ENCODE measurements around the gene SSTR1.

SSTR1 gene

DNA sequence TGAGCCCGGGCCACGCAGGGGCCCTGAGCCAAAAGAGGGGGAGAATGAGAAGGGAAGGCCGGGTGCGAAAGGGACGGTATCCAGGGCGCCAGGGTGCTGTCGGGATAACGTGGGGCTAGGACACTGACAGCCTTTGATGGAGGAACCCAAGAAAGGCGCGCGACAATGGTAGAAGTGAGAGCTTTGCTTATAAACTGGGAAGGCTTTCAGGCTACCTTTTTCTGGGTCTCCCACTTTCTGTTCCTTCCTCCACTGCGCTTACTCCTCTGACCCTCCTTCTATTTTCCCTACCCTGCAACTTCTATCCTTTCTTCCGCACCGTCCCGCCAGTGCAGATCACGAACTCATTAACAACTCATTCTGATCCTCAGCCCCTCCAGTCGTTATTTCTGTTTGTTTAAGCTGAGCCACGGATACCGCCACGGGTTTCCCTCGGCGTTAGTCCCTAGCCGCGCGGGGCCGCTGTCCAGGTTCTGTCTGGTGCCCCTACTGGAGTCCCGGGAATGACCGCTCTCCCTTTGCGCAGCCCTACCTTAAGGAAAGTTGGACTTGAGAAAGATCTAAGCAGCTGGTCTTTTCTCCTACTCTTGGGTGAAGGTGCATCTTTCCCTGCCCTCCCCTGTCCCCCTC, 3.0 kb downstream of the SSTR1 start:
- TF ChIP-seq, protein P1, sequence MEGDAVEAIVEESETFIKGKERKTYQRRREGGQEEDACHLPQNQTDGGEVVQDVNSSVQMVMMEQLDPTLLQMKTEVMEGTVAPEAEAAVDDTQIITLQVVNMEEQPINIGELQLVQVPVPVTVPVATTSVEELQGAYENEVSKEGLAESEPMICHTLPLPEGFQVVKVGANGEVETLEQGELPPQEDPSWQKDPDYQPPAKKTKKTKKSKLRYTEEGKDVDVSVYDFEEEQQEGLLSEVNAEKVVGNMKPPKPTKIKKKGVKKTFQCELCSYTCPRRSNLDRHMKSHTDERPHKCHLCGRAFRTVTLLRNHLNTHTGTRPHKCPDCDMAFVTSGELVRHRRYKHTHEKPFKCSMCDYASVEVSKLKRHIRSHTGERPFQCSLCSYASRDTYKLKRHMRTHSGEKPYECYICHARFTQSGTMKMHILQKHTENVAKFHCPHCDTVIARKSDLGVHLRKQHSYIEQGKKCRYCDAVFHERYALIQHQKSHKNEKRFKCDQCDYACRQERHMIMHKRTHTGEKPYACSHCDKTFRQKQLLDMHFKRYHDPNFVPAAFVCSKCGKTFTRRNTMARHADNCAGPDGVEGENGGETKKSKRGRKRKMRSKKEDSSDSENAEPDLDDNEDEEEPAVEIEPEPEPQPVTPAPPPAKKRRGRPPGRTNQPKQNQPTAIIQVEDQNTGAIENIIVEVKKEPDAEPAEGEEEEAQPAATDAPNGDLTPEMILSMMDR (IDR thresholded peaks at IDR 0.05; ENCODE audit: insufficient read depth, low read length, poor library complexity, severe bottlenecking), result no peak
- H3K4me3 ChIP-seq (ENCODE audit: insufficient read depth, low read length, poor library complexity, severe bottlenecking), result no peak overlapping the region
- H3K27me3 ChIP-seq (ENCODE audit: low read length), result no peaks in the 10 kb centered on the region
- H3F3A ChIP-seq (ENCODE audit: insufficient read depth), result no peaks in the 10 kb centered on the region
- no peak overlapping the region for H3K27ac ChIP-seq (ENCODE audit: low read depth, low read length)
- no peaks in the 10 kb centered on the region for H3K36me3 ChIP-seq (ENCODE audit: low read length)
- H3K79me2 ChIP-seq (ENCODE audit: insufficient read depth, low read length), result no peaks in the 10 kb centered on the region
- no peak overlapping the region for H3K4me2 ChIP-seq (ENCODE audit: low read depth, low read length, poor library complexity, severe bottlenecking)
- H2AFZ ChIP-seq (ENCODE audit: low read depth, low read length, severe bottlenecking), result no peak overlapping the region
- peaks cover 9% of the 10 kb centered on the region; the same call in 1 of the 2 replicates for H3K9me3 ChIP-seq (ENCODE audit: insufficient read depth, low read length)
- no peaks in the 10 kb centered on the region for H3K9me2 ChIP-seq (replicated peaks; ENCODE audit: insufficient read depth, low read length)
- H4K20me1 ChIP-seq (ENCODE audit: low read depth, low read length), result no peaks in the 10 kb centered on the region
- H3K9ac ChIP-seq (ENCODE audit: low read length), result no peak overlapping the region

DNA sequence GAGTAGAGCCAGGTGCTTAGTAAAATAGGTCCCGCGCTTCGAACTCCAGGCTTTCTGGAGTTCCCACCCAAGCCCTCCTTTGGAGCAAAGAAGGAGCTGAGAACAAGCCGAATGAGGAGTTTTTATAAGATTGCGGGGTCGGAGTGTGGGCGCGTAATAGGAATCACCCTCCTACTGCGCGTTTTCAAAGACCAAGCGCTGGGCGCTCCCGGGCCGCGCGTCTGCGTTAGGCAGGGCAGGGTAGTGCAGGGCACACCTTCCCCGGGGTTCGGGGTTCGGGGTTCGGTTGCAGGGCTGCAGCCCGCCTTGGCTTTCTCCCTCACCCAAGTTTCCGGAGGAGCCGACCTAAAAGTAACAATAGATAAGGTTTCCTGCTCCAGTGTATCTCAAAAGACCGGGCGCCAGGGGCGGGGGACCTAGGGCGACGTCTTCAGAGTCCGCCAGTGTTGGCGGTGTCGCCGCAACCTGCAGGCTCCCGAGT, 3.6 kb downstream of the SSTR1 start:
- no peaks in the 10 kb centered on the region for H3K36me3 ChIP-seq (ENCODE audit: low read length)

DNA sequence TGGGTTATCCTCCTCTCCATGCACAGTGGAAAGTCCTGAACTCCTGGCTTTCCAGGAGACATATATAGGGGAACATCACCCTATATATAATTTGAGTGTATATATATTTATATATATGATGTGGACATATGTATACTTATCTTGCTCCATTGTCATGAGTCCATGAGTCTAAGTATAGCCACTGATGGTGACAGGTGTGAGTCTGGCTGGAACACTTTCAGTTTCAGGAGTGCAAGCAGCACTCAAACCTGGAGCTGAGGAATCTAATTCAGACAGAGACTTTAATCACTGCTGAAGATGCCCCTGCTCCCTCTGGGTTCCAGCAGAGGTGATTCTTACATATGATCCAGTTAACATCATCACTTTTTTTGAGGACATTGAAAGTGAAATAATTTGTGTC, 4.4 kb downstream of the SSTR1 start:
- H2AFZ ChIP-seq (ENCODE audit: low read depth, low read length, severe bottlenecking), result no peak overlapping the region
- H3K9me3 ChIP-seq (ENCODE audit: insufficient read depth, low read length), result peaks cover 6% of the 10 kb centered on the region; the same call in 1 of the 2 replicates
- no peak overlapping the region for H3K27ac ChIP-seq (ENCODE audit: low read depth, low read length)
- no peak overlapping the region for H3K4me3 ChIP-seq (ENCODE audit: insufficient read depth, low read length, poor library complexity, severe bottlenecking)
- no peak overlapping the region for H3K9ac ChIP-seq (ENCODE audit: low read length)
- H3K27me3 ChIP-seq (ENCODE audit: low read length), result no peaks in the 10 kb centered on the region
- H3K79me2 ChIP-seq (ENCODE audit: insufficient read depth, low read length), result no peaks in the 10 kb centered on the region
- H3K4me2 ChIP-seq (ENCODE audit: low read depth, low read length, poor library complexity, severe bottlenecking), result no peak overlapping the region
- TF ChIP-seq, protein P1 (IDR thresholded peaks at IDR 0.05; ENCODE audit: insufficient read depth, low read length, poor library complexity, severe bottlenecking), result no peak
- no peak for TF ChIP-seq EZH2phosphoT487 (conservative IDR thresholded peaks at IDR 0.05; ENCODE audit: low read length)
- H3F3A ChIP-seq (ENCODE audit: insufficient read depth), result no peaks in the 10 kb centered on the region
- H4K20me1 ChIP-seq (ENCODE audit: low read depth, low read length), result no peaks in the 10 kb centered on the region
- no peaks in the 10 kb centered on the region for H3K9me2 ChIP-seq (replicated peaks; ENCODE audit: insufficient read depth, low read length)
- no peaks in the 10 kb centered on the region for H3K36me3 ChIP-seq (ENCODE audit: low read length)

More for the DNA sequence above, 3.6 kb downstream of the SSTR1 start:
- H3K27me3 ChIP-seq (ENCODE audit: low read length), result no peaks in the 10 kb centered on the region
- no peaks in the 10 kb centered on the region for H3F3A ChIP-seq (ENCODE audit: insufficient read depth)
- no peaks in the 10 kb centered on the region for H3K9me2 ChIP-seq (replicated peaks; ENCODE audit: insufficient read depth, low read length)
- no peak overlapping the region for H3K4me2 ChIP-seq (ENCODE audit: low read depth, low read length, poor library complexity, severe bottlenecking)
- H3K4me3 ChIP-seq (ENCODE audit: insufficient read depth, low read length, poor library complexity, severe bottlenecking), result no peak overlapping the region
- H3K27ac ChIP-seq (ENCODE audit: low read depth, low read length), result no peak overlapping the region
- TF ChIP-seq EZH2phosphoT487 (conservative IDR thresholded peaks at IDR 0.05; ENCODE audit: low read length), result no peak
- TF ChIP-seq, protein P1 (IDR thresholded peaks at IDR 0.05; ENCODE audit: insufficient read depth, low read length, poor library complexity, severe bottlenecking), result no peak
- H3K9ac ChIP-seq (ENCODE audit: low read length), result no peak overlapping the region
- H4K20me1 ChIP-seq (ENCODE audit: low read depth, low read length), result no peaks in the 10 kb centered on the region
- peaks cover 6% of the 10 kb centered on the region; the same call in 1 of the 2 replicates for H3K9me3 ChIP-seq (ENCODE audit: insufficient read depth, low read length)
- H3K79me2 ChIP-seq (ENCODE audit: insufficient read depth, low read length), result no peaks in the 10 kb centered on the region
- H2AFZ ChIP-seq (ENCODE audit: low read depth, low read length, severe bottlenecking), result no peak overlapping the region
